Colon (tissue), 2 donors: ENCODE results near the gene SAYSD1.
"Not testable (repeated sequence)": the region's sequence is repeated elsewhere in the genome, so short reads cannot be mapped to it uniquely, and the experiment has no call there.

ENCODE experiments used
- FAIRE-seq: peaks from 2 replicates; lab custom pipeline; 2012; peaks lifted over from hg19 to GRCh38; lab: Jason Lieb, UNC
- donor health status: control.
- donor health status: control.

Gene SAYSD1, protein sequence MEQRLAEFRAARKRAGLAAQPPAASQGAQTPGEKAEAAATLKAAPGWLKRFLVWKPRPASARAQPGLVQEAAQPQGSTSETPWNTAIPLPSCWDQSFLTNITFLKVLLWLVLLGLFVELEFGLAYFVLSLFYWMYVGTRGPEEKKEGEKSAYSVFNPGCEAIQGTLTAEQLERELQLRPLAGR

DNA sequence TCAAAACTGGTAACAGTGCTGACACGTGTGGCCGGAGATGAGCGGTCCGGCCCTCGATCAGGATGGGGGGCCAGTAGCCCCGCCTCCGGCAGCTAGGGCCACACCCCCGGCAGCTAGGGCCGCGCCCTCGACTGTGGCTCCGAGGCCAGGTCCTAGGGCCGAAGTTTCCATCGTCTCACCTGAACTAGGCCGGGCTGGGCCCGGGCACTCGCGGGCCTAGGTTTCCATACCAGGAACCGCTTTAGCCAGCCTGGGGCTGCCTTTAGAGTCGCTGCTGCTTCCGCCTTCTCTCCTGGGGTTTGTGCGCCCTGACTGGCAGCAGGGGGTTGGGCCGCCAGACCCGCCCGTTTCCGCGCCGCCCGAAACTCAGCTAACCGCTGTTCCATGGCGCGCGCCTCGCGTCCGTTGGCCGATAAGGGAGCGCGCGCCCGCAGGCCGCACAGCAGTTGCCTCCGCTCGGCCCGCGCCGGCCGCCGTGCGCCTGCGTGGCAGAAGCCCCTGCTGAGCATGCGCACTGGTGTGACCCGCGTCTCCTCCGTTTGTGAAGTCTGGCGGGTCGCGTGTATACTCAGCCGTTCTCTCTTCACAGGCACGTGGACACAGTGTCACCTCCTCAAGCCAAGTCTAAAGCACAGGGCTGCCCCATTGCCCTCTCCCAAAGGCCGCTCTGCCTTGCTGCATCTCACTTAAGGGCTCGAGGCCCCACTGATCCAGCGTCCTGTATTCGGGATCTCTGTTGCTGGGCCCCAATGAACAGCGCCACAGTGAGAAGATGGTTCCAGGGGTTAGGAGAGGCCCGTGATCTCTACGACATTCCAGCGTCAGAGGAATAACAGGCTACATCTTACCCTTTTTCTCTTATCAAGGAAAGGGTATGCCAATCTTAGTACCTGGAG, at the start of gene SAYSD1:
Gene SAYSD1, minus strand, starts transcription at position 483 of the 896 bp plus-strand sequence. Its CDS starts 97 bp downstream, at position 386.
- FAIRE-seq = no peak

DNA sequence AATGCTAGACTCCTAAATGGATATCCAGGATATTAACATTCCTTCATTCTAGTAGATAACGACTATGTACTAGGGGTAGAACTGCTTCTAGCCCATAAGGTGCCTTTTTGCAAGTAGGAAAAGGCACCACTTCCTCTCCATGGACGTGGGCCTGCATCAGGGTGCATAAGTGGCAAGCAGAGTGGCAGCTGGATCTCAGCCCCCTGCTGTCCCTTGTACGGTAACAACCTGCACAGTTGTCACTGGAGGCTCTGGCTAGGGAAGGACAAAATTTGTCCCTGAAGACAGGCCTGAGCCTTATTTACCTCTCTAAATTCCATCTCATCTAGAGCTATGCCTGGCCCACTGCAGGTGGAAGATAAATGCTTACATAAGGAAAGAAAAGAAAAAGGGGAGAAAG, 42.5 kb upstream of the SAYSD1 start:
- no peak for FAIRE-seq

DNA sequence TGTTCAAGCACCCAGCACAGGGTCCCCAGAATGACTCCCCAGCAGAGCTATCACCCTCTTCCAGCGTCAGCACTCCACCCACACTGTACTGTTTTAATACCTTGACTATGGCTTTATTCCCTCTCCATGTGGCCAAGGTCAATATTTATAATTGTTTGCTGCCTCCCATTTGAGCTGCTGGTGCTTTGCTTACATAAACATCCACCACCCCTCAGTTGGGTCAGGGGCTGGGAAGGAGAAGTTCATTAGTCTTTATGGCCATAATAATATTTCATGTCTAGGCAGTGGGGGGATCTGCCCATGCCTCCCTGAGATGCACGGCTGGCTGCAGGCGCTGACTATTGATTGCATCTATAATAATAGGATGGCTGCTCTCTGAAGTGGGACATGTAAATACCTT, 41.8 kb upstream of the SAYSD1 start:
- no peak for FAIRE-seq

DNA sequence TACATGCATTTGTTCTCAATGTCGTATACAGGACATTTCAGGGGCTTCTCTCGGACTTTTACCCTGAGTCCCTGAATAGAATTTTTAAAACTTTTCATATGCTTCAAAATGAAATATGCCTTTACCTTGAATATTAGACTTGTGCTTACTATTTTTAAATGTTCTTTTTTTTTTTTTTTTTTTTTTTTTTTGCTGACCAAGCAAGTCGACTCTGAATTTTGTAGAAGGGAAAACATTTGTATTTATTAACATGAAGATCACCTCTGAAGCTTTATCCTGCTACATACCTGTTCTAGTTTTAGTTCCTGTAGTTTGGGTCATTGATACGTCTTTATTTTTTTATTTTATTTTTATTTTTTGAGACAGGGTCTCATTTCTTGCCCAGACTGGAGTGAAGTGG, 39.7 kb upstream of the SAYSD1 start:
- no peak for FAIRE-seq

DNA sequence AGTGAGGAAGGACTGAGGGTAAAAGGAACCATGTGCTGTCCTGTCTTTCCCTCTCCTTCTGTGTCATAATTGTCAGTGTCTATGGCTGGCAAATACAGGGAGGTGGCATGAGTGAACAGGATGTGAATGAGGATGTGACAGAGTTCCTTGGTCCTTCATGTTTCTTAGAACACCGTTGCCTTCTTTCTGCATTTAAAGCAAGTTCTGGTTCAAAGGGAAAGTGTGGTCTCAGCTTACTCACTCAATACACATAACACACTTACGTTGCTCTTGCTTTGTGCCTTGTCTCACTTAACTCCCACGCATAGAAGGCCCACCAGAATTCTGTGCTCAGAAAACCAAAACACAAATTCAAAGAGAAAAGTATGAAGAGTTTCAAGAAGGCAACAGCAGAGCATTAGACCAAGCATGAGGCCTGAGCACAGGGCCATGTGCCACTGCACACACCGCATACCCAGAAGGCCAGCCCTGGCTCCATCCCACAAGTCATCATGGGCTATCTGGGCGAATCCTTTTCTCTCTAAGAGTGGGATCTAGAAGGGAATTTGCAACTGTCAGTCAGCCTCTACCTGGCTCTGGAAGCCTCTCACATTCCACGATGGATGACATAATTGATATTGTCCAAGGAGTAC, 38.9 kb upstream of the SAYSD1 start:
- FAIRE-seq = no peak

DNA sequence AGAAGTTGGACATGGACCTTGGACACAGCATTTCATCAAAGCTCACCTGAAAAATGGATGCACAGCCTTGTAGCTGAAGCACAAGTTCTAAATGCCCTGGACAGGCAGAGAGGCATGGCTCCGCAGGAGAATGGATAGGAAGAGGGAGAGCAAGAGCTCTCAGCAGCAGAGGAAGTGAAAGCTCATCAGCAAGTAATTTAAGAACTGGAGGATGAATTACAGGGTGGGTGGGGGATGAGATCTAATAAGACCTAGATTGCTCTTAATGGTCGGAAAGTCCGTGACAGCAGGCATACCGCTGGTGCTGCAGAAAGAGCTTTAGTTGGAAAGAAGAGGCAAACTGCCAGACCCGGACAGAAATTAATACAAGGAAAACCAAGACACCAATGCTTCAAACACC, 37.3 kb upstream of the SAYSD1 start:
- FAIRE-seq = no peak

DNA sequence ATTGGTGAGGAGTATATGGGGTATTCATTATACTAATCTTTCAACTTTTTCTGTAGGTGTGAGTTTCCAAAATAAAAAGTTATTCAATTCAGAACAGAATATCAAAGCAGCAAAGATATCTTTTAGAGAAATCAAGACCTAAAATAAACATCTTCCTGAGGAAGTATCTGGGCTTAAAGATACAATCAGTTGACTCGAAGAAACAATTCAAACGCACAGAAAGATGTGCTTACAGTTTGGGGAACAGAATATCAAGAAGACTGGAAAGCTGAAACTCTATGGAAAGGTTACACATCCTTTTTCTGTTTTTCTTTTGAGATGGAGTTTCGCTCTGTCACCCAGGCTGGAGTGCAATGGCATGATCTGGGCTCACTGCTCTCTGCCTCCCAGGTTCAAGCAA, 36.2 kb upstream of the SAYSD1 start:
- FAIRE-seq = no peak

DNA sequence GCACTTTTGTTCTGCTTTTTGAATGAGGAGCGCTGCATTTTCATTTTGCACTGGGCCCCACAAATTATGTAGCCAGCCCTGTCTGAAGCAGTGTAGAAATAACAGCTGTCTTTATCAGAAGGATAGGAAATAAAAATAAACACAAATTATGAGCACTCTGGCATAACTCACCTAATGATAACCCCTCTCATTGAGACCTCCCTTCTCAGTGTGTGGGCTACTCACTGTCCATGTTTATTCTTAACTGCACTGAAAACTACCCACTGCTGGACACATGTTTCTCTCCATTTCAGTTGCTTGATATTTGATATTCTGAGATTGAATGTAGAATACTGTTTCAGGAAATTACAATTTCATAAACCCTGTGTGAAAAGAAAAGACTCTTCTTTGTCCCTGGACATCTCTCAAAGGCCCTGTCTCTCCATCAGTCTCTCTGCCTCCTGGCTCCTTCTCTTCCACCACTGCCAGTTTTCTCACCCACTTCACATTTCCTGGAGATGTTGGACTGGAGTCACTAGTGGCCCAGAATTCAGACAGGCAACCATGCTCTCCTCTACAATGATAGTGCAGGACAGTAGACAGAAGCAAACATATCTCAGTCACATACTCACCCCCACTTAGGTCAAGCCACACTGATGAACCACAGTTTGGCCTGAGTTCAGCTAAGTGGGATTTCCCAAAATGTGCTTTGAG, 29.6 kb upstream of the SAYSD1 start:
- no peak for FAIRE-seq

DNA sequence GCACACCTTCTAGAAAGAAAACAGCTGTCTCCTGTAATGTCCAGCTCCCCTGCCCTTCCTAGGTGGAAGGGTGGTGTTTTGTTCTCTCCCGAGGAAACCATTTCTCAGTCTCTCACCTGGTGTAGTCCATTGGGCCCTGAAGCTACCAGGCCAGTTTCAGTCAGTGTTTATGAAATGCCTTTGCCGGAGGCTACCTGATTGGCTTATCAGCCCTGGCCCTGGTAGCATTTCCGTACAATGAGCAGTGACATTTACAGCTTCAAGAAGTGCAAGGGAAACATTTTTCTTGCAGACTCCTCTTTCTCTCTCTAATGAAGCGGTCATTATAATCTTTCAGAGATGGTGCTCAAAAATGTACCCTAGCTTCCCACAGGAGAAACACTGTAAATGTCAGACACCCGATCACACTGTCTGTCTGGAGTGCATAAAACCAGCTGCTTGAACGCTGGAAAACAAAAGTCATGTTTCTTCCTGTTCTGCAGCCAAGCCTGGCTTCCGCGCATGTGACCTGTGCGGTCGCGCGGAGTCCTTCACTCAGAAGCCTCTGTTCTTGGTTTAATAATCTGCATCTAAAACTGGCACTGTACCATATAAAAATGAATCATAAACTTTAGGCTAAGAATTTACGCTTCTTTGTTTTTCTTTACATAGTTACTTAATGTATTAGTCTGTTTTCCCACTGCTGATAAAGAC, 28.4 kb upstream of the SAYSD1 start:
- no peak for FAIRE-seq

DNA sequence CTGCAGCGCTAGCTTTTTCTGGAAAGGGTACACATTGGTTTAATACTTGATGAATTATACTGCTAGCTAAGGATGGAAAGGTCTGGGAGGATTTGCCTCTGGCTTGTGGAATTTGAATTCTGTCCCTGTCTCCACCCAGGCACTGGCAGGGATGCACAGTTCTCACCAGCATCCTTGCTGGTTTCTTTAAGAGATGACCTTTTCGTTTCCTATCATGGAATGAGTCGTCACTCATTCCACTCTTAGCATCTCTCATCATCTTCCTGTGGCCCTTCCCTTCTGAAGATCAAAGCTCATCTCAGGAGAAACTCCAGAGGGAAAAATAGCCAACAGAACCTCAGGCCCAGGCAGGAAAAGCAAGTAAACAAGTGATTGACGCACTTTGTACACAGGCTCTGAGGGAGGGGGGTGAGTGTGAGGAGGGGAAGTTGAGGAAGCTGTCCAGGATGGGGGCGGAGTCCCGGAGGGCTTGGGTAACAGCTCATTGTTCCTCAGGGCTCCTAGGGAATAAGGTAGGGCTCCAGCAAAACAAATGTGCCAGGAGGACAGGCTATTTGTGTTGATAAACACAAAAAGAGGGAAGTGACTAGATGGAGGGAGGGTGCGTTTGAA, 25.7 kb upstream of the SAYSD1 start:
- no peak for FAIRE-seq

DNA sequence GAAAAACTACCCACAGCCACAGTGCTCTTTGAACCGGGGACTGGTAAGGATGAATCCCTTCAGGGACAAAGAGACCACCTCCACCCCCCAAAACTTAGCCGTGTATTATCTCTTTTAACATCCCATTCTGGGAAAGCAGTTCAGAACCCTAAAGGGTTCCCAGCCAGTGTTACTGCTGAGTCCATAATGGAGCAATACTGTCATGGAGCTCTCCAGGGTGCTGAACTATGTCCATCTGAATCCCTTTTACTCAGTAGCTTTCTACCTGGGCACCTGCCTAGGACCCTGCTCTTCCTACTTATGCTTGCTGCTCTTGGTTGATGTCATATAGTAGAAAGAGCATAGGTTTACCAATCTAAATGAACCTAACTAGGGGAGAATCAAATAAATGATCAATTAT, 22.3 kb upstream of the SAYSD1 start:
- no peak for FAIRE-seq

DNA sequence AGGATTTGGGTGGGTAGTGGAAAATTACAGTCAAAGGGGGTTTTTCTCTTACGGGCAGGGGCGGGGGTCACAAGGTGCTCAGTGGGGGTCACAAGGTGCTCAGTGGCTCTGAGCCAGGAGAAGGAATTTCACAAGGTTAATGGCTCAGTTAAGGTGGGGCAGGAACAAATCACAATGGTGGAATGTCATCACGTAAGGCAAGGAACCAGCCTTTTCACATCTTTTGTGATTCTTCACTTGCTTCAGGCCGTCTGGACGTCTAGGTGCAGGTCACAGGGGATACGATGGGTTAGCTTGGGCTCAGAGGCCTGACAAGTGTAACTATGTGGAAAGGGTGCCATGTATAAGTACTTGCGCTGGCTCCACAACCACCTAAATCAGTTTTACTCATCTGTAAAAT, 21.2 kb upstream of the SAYSD1 start:
- not testable (repeated sequence) for FAIRE-seq

DNA sequence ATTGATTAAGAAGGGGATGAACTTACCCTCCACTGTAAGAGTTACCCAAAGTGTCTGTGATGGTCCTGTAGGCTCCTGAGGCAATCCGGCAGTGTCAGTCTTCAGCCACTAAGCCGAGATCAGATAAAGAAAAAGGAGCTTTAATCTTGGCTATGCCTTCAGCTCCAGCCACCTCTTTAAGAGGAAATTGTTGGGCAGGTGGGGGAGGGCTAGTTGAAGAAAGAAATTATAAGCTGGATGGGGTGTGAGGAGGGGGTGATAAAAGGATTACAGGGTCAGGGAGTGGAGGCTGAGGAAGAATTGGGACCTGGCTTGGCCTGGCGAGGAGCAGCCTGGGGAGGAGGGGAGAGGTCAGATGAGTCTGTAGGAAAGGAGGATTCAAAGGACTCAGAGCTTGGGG, 19.8 kb upstream of the SAYSD1 start:
- FAIRE-seq = not testable (repeated sequence)

DNA sequence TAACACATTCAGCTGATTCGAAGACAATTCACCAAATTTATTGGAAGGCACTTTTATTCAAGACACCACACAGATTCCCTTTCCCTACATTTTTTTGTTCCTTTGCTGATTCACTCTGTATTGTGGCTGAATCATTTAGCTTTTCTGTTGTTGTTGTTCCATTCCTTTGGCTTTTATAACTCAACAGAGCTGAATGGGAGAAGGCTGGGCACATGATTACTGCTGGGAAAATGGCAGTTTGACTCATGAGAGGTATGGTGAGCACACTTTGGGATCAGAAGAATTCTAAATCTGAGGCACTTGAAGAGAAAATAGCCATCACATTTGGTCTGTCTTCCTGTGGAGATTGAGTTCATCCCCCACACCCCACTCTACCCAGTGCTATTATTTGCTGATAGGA, 15.7 kb upstream of the SAYSD1 start:
- FAIRE-seq = no peak

DNA sequence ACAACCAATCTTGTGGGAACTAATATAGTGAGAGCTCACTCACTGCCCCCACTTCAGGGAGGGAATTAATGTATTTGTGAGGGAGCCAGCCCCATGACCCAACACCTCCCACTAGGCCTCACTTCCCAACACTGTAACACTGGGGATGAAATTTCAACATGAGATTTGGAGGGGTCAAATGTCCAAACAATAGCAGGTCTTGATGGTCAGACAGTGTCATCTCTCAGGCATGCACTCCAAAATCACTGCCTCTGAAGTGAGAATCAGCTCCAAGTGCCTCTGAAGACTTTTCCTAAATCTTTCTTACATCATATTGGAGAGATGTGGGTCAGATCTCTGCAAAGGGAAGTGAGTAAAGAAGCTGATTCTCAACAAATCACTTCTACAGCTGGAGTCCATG, 13.8 kb upstream of the SAYSD1 start:
- no peak for FAIRE-seq

DNA sequence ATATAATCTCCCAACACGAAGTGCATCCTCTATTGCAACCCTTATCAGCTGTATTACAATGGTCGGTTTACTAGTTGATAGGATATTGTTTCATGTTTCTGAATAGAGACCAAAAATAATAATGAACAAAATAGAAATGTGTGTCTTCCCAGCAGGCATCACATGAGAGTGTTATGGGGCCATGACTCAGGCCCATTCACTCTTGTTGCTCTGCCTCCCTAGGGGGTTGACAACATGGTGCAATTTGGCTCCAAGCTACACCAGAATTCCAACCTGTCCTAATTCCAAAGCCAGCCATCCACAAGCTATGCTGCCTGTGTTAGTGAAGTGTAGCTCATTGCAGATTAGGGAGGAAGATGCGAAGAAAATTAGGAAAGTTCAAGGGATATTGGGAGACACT, 13.1 kb upstream of the SAYSD1 start:
- FAIRE-seq = no peak

DNA sequence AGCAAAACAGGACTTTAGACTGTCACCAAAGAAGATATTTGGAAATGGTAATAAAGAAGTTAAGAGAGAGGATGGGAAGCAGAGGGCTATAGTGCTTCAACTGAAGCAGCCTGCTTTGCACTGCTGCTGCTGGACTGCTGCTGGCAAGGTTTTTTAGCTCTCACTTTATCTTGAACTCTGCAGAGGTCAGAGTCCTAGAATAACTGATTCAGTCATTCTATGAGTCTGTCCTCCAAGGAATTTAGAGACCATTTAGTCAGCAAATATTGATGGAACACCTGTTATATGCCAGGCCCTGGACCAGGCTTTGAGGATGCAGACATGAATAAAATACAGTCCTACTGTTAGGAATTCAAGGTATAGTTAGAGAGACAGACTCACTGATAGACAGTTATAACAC, 9.1 kb upstream of the SAYSD1 start:
- no peak for FAIRE-seq

DNA sequence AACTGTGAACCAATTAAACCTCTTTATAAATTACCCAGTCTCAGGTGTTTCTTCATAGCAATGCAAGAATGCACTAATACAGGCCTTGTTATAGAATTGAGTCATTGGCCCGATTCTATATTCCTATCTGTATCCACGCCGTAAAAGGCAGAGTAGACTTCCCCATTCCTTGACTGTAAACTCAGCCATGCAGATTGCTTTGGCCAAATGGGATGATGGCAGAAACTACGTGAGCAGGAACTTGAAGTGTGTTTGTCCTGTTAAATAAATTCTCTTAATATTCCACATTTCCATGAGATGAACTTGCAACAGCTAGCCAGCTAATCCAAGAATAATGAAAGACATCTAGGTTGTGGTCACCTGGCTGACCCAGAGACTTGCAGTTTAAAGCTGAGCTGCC, 3.9 kb upstream of the SAYSD1 start:
- no peak for FAIRE-seq

DNA sequence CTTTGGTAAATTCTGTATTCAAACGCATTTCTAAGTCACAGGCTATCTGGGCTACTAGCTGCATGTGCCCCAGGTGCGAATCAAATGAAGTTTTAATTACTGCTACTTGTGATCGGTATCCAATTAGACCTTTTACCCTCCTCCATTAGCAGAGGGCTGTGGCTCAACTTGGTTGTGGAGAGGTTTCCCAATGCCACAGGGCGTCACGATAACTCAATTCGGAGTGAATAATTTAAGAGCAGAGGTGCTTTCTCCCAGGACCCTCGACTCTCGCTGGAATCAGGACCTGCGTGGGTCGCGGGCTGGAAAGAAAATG, 640 bp downstream of the SAYSD1 start:
- FAIRE-seq = no peak

DNA sequence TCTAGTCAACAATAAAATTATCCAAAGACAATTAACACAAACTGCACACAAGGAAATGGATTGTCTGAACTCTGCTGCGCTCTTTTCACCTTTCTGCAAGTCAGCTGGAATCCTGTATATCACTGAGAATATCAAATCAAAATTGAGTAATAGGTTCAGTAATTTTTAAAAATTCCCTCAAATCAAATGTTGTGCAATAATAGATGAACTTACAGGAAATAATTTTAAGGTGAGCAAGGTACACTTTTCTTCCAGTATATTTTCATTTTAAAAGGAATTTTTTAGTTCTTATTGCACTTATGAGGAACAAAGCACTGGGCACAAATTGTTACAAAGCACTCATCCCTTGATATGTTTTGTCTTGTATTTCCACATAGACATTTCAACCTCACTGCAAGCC, 1.2 kb downstream of the SAYSD1 start:
- FAIRE-seq = no peak

DNA sequence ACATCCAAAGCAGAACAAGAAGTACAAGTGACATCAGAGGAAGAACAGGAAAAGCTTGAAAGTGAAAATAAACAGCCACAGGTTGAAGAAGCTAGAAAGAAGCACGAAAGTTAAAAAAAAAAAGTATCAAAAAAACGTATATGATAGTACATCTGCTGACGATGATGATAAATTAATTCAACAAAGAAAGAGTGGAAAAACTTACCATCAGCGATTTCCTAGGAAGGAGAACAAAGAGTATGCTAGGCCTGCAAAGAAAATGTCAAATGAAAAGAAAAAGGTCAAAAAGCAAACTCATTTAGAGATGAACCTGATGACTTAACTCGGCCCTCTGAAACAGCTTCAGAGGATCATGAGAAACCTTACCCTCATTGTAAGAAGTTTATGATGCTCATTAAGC, 3.7 kb downstream of the SAYSD1 start:
- no peak for FAIRE-seq
